H1 (cell line): ENCODE data around the gene ZFR. TPM values are rescaled to one million over a fixed set of nuclear protein-coding genes. Genes with fewer than 3 reads are reported as not detected.

ENCODE experiments used
- CTCF ChIA-PET: fragments of 300-600 bp; sonication (Branson Sonifier 250); formaldehyde crosslinking; loops from one replicate; lab custom pipeline; 2021; ENCODE audit not compliant: partially characterized antibody; lab: Charles Lee
- POLR2A ChIA-PET: fragments of 300-600 bp; sonication (Branson Sonifier 250); formaldehyde crosslinking; loops from one replicate; lab custom pipeline; 2021; ENCODE audit warnings: inconsistent platforms; ENCODE audit not compliant: partially characterized antibody; lab: Charles Lee
- DNase-seq, 2 experiments: peaks; one replicate each; pipeline versions ENCODE4 v3.0.0 to v3.0.0-alpha.2; 2010 to 2022; ENCODE audit warnings: low spot score in 2 of 2, low read depth in 1 of 2, mixed read lengths in 1 of 2
- FAIRE-seq: peaks from 2 replicates; lab custom pipeline; 2011; peaks lifted over from hg19 to GRCh38; lab: Jason Lieb, UNC
- H2AFZ ChIP-seq: 2 replicates; pipeline ENCODE4 v1.8.1; 2012; ENCODE audit warnings: low read length, inconsistent platforms
- H2AK5ac ChIP-seq: 2 replicates; pipeline ENCODE4 v1.6.1; 2013; ENCODE audit warnings: low read depth, low read length
- H2BK120ac ChIP-seq: replicated peaks from 2 replicates; pipeline ENCODE3; 2013; ENCODE audit warnings: low read depth, low read length, inconsistent platforms
- H2BK12ac ChIP-seq: 2 replicates; pipeline ENCODE4 v1.6.1; 2013; ENCODE audit warnings: low read depth, low read length
- H2BK15ac ChIP-seq: 2 replicates; pipeline ENCODE4 v1.6.1; 2013; ENCODE audit warnings: low read length
- H2BK20ac ChIP-seq: 2 replicates; pipeline ENCODE4 v1.6.1; 2013; ENCODE audit warnings: low read length
- H2BK5ac ChIP-seq: 2 replicates; pipeline ENCODE4 v1.6.1; 2013; ENCODE audit warnings: low read depth, low read length
- H3K14ac ChIP-seq: 2 replicates; pipeline ENCODE4 v1.6.1; 2013; ENCODE audit warnings: inconsistent platforms; ENCODE audit not compliant: insufficient read length
- H3K18ac ChIP-seq: 2 replicates; pipeline ENCODE4 v1.6.1; 2013; ENCODE audit warnings: low read length; ENCODE audit errors: extremely low read depth
- H3K23ac ChIP-seq: 2 replicates; pipeline ENCODE4 v1.6.1; 2013; ENCODE audit warnings: inconsistent platforms; ENCODE audit not compliant: insufficient read length
- H3K23me2 ChIP-seq: 2 replicates; pipeline ENCODE4 v1.6.1; 2013; ENCODE audit warnings: low read depth, low read length
- H3K27ac ChIP-seq: 2 replicates; pipeline ENCODE4 v1.6.1; 2011; ENCODE audit warnings: low read depth, low read length, inconsistent platforms
- H3K27me3 ChIP-seq, 4 experiments: replicated peaks in 1 of 4; 1 replicate in 1 of 4; 2 replicates in 3 of 4; pipeline versions ENCODE4 v1.6.1 to v1.8.1; 2011 to 2013; ENCODE audit warnings: low read length in 3 of 4, mild to moderate bottlenecking in 3 of 4, inconsistent platforms in 2 of 4, mixed read lengths in 2 of 4, moderate library complexity in 1 of 4; ENCODE audit not compliant: control insufficient read depth in 3 of 4, insufficient read depth in 3 of 4; ENCODE audit errors: extremely low read depth in 1 of 4
- H3K36me3 ChIP-seq, 4 experiments: 2 replicates each; pipeline versions ENCODE4 v1.6.1 to v1.8.1; 2011 to 2013; ENCODE audit warnings: mild to moderate bottlenecking in 4 of 4, low read length in 3 of 4, moderate library complexity in 2 of 4, control low read depth in 1 of 4, inconsistent platforms in 1 of 4; ENCODE audit not compliant: insufficient read depth in 4 of 4, control insufficient read depth in 2 of 4
- H3K4ac ChIP-seq: replicated peaks from 2 replicates; pipeline ENCODE3; 2013; ENCODE audit warnings: low read length, low read depth, mixed read lengths, inconsistent platforms; ENCODE audit not compliant: insufficient read length
- H3K4me1 ChIP-seq, 4 experiments: replicated peaks in 1 of 4; 1 replicate in 1 of 4; 2 replicates in 3 of 4; pipeline versions ENCODE4 v1.6.1 to v1.8.1; 2011 to 2013; ENCODE audit warnings: low read length in 3 of 4, inconsistent platforms in 2 of 4, mixed read lengths in 1 of 4; ENCODE audit not compliant: insufficient read depth in 4 of 4, control insufficient read depth in 3 of 4
- H3K4me2 ChIP-seq, 2 experiments: 2 replicates each; pipeline versions ENCODE4 v1.6.1 to v1.8.1; 2011 to 2013; ENCODE audit warnings: low read depth in 2 of 2, low read length in 2 of 2, control low read depth in 1 of 2, inconsistent platforms in 1 of 2, mild to moderate bottlenecking in 1 of 2; ENCODE audit not compliant: insufficient read depth in 1 of 2
- H3K4me3 ChIP-seq, 4 experiments: fragments of 200-600, 300-600 bp in 1 of 4; sonication (generic), shearing (Covaris generic), sonication (Bioruptor Twin) in 1 of 4; 2 replicates each; pipeline versions ENCODE4 v1.5.1 to v1.8.1; 2011 to 2016; ENCODE audit warnings: low read length in 4 of 4, low read depth in 3 of 4, control low read depth in 2 of 4, inconsistent platforms in 2 of 4, mild to moderate bottlenecking in 2 of 4, mixed read lengths in 1 of 4, moderate library complexity in 1 of 4; ENCODE audit not compliant: insufficient read depth in 2 of 4; ENCODE audit errors: extremely low read depth in 1 of 4
- H3K56ac ChIP-seq: replicated peaks from 2 replicates; pipeline ENCODE3; 2013; ENCODE audit warnings: low read depth, mild to moderate bottlenecking, mixed read lengths, low read length, inconsistent platforms; ENCODE audit not compliant: insufficient read length
- H3K79me1 ChIP-seq: 2 replicates; pipeline ENCODE4 v1.6.1; 2013; ENCODE audit warnings: low read depth, low read length, control low read depth
- H3K79me2 ChIP-seq, 2 experiments: 2 replicates each; pipeline versions ENCODE4 v1.6.1 to v1.8.1; 2012 to 2013; ENCODE audit warnings: low read length in 2 of 2, mild to moderate bottlenecking in 2 of 2, inconsistent platforms in 1 of 2; ENCODE audit not compliant: insufficient read depth in 2 of 2, control insufficient read depth in 1 of 2
- H3K9ac ChIP-seq, 4 experiments: replicated peaks in 1 of 4; 1 replicate in 1 of 4; 2 replicates in 3 of 4; pipeline versions ENCODE4 v1.6.1 to v1.8.1; 2011 to 2013; ENCODE audit warnings: low read depth in 3 of 4, low read length in 3 of 4, control low read depth in 2 of 4, mild to moderate bottlenecking in 2 of 4, moderate library complexity in 2 of 4, inconsistent platforms in 1 of 4; ENCODE audit errors: extremely low read depth in 1 of 4
- H3K9me3 ChIP-seq, 2 experiments: 2 replicates each; pipeline versions ENCODE4 v1.6.1 to v1.8.1; 2012 to 2013; ENCODE audit warnings: mild to moderate bottlenecking in 2 of 2, moderate library complexity in 2 of 2, control low read depth in 1 of 2, inconsistent platforms in 1 of 2, low read depth in 1 of 2, low read length in 1 of 2, mixed read lengths in 1 of 2; ENCODE audit not compliant: insufficient read depth in 2 of 2
- H4K20me1 ChIP-seq, 2 experiments: replicated peaks in 1 of 2; 2 replicates each; pipeline versions ENCODE3 to v1.8.1; 2011 to 2013; ENCODE audit warnings: inconsistent platforms in 2 of 2, low read length in 2 of 2, mild to moderate bottlenecking in 1 of 2; ENCODE audit not compliant: insufficient read depth in 2 of 2, control insufficient read depth in 1 of 2
- H4K5ac ChIP-seq: 2 replicates; pipeline ENCODE4 v1.6.1; 2013; ENCODE audit warnings: low read length, low read depth, mixed read lengths, inconsistent platforms; ENCODE audit not compliant: insufficient read length
- H4K8ac ChIP-seq: 2 replicates; pipeline ENCODE4 v1.8.0; 2013; ENCODE audit warnings: mild to moderate bottlenecking, moderate library complexity, low read length, inconsistent platforms; ENCODE audit not compliant: insufficient read depth; ENCODE audit errors: extremely low read depth
- H4K91ac ChIP-seq: replicated peaks from 2 replicates; pipeline ENCODE3; 2013; ENCODE audit warnings: low read length, mixed read lengths, inconsistent platforms; ENCODE audit not compliant: insufficient read length
- CHD2 ChIP-seq: IDR thresholded peaks from 2 replicates; pipeline ENCODE4 v1.6.1; 2012; ENCODE audit warnings: low read length, improper control_type of control experiment
- CREB1 ChIP-seq: IDR thresholded peaks from 2 replicates; pipeline ENCODE4 v1.6.1; 2012; ENCODE audit warnings: inconsistent platforms
- CTBP2 ChIP-seq: IDR thresholded peaks from 2 replicates; pipeline ENCODE4 v1.7.0; 2011; ENCODE audit warnings: borderline replicate concordance, mild to moderate bottlenecking, moderate library complexity, mixed read lengths, low read length; ENCODE audit not compliant: insufficient read depth, insufficient read length
- EGR1 ChIP-seq: IDR thresholded peaks from 2 replicates; pipeline ENCODE4 v1.6.1; 2011; ENCODE audit warnings: low read depth, low read length, borderline replicate concordance
- EP300 ChIP-seq, 2 experiments: IDR thresholded peaks; 1 replicate in 1 of 2; 2 replicates in 1 of 2; pipeline ENCODE4 v1.6.1; 2011 to 2012; ENCODE audit warnings: low read depth in 2 of 2, low read length in 2 of 2, mild to moderate bottlenecking in 2 of 2, borderline replicate concordance in 1 of 2, inconsistent platforms in 1 of 2, moderate library complexity in 1 of 2
- GABPA ChIP-seq: IDR thresholded peaks from 2 replicates; pipeline ENCODE4 v1.6.1; 2011; ENCODE audit warnings: mild to moderate bottlenecking, low read length, moderate library complexity, borderline replicate concordance; ENCODE audit not compliant: insufficient read depth
- GTF2F1 ChIP-seq: IDR thresholded peaks from 2 replicates; pipeline ENCODE4 v1.6.1; 2012; ENCODE audit warnings: low read depth, low read length, improper control_type of control experiment, borderline replicate concordance
- JUN ChIP-seq: IDR thresholded peaks from 2 replicates; pipeline ENCODE4 v1.6.1; 2011; ENCODE audit warnings: low read depth, mild to moderate bottlenecking, improper control_type of control experiment, low read length
- PHF8 ChIP-seq: fragments of 200-600 bp; sonication (generic); conservative IDR thresholded peaks from 2 replicates; pipeline ENCODE4 v1.7.1; 2012; ENCODE audit warnings: low read depth, mild to moderate bottlenecking, inconsistent platforms, low read length, moderate library complexity
- POLR2A ChIP-seq, 2 experiments: IDR thresholded peaks; 1 replicate in 1 of 2; 2 replicates in 1 of 2; pipeline ENCODE4 v1.6.1; 2011; ENCODE audit warnings: low read depth in 2 of 2, low read length in 2 of 2, mild to moderate bottlenecking in 2 of 2; ENCODE audit errors: control extremely low read depth in 1 of 2
- RAD21 ChIP-seq, 2 experiments: IDR thresholded peaks in 1 of 2; conservative IDR thresholded peaks in 1 of 2; 2 replicates each; pipeline ENCODE4 v1.6.1; 2011; ENCODE audit warnings: low read depth in 2 of 2, low read length in 2 of 2, improper control_type of control experiment in 1 of 2, inconsistent platforms in 1 of 2, mild to moderate bottlenecking in 1 of 2, moderate library complexity in 1 of 2
- SP4 ChIP-seq: IDR thresholded peaks from 2 replicates; pipeline ENCODE4 v1.6.1; 2012; ENCODE audit warnings: low read length, inconsistent platforms
- SUZ12 ChIP-seq: fragments of 200-600 bp; sonication (generic); IDR thresholded peaks from 2 replicates; pipeline ENCODE4 v1.6.1; 2012; ENCODE audit warnings: mild to moderate bottlenecking, inconsistent platforms, low read length, moderate library complexity, mixed read lengths
- WGBS, 2 experiments: shearing (Covaris generic) in 1 of 2; methylation state at CpG; one replicate each; pipeline versions ENCODE4 v1.1.6 to v1.1.7; 2013 to 2015; ENCODE audit warnings: low lambda C conversion rate in 2 of 2, mixed read lengths in 2 of 2, inconsistent platforms in 1 of 2, low coverage in 1 of 2, missing lambda C conversion rate in 1 of 2; ENCODE audit not compliant: insufficient replicate concordance in 2 of 2, insufficient coverage in 1 of 2, insufficient read length in 1 of 2; ENCODE audit errors: extremely low coverage in 1 of 2, missing lambda C conversion rate in 1 of 2; 5-methylcytosine and 5-hydroxymethylcytosine counted together
- polyA plus RNA-seq, 7 experiments: library from polyadenylated mRNA; depleted of rRNA in 3 of 7; stranded (reverse) in 5 of 7; unstranded in 2 of 7; fragments of >200 nt in 5 of 7; fragments of 200-250 nt in 2 of 7; gene quantifications; 1 replicate in 5 of 7; 2 replicates in 1 of 7; 4 replicates in 1 of 7; pipeline versions ENCODE4 v1.2.1 to v1.2.3, GENCODE V29; 2011 to 2013; ENCODE audit warnings: missing spikeins in 2 of 7, mixed read lengths in 2 of 7
- total RNA-seq: library from RNA; stranded (reverse); fragmentation: NEBNext Ultra II Directional; extraction: Animal tissue kit (Norgen Biotek cat#: 25700); gene quantifications from 2 replicates; pipeline ENCODE4 v1.2.1, GENCODE V29; 2021

The ZFR gene
- total and polyA plus RNA-seq, 2 of the 8 experiments (the other 6 are each of a cell fraction or from before 2014, with no cell fraction given) = 68.8 to 92.7 TPM

DNA sequence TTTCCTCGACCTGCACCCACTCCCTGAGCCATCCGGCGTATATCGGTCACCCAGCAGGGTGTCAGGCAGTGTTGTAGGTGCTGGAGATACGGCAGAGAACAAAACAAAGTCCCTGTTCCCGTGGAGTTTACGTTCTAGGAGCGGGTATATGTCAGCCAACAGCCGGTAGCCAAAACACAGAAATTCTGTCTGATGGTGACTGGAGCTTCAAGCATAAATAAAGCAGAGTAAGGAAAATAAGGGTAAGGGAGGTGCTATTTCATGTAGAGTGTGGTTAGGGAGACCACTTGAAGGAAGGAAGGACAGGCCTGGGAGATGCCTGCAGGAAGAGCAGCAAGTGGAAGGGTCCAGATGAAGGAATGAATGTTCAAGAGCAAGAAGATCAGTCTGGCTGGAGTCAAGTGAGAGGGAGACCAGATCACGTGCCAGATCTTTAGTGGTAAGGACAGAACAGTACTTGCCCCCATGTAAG, 783 bp upstream of the ZFR start:
- Histone ChIP-seq H3K23ac (no peak overlapping the region), H3K23me2 (peaks cover 12% of the 10 kb centered on the region), H4K20me1 (peaks cover 12 to 15% of the 10 kb centered on the region in 2 experiments), H3K9me3 (no peaks in the 10 kb centered on the region), H3K56ac (no peak overlapping the region), H2AK5ac (no peak overlapping the region; the same call in 1 of the 2 replicates), H3K14ac (no peak overlapping the region), H4K91ac (no peak overlapping the region), H2BK12ac (no peak overlapping the region), H3K27me3 (peaks cover 0 to 10% (median 8%) of the 10 kb centered on the region in 4 experiments; a peak in 5 of 7 replicates), H2BK15ac (peak overlapping the region; percentile 35; the same call in 1 of the 2 replicates), H3K4me1 (peaks cover 0 to 10% (median 3%) of the 10 kb centered on the region in 4 experiments; a peak in 5 of 7 replicates), H3K27ac (peak overlapping the region; percentile 12; the same call in 1 of the 2 replicates), H4K5ac (no peak overlapping the region), H3K18ac (no peak overlapping the region; the same call in 1 of the 2 replicates), H3K36me3 (peaks cover 0 to 3% (median 0%) of the 10 kb centered on the region in 4 experiments; a peak in 1 of 8 replicates), H2AFZ (peak overlapping the region; percentile 87), H4K8ac (no peak overlapping the region), H2BK20ac (no peak overlapping the region), H3K79me1 (no peaks in the 10 kb centered on the region; the same call in 1 of the 2 replicates), H3K4ac (no peak overlapping the region), H2BK5ac (no peak overlapping the region), H2BK120ac (no peak overlapping the region), H3K9ac (no peak overlapping the region), H3K4me2 (peak overlapping the region; percentile 94 to 100), H3K4me3 (peak overlapping the region; percentile 91 to 100 (median 95)), H3K79me2 (peaks cover 0 to 33% of the 10 kb centered on the region in 2 experiments; a peak in 3 of 4 replicates)
- DNase-seq = no peak
- CTCF ChIA-PET = interaction anchor here (0.8 to 1.0 kb wide), 2 partner anchors 14 to 145 kb away, joined by 3 to 5 read pairs; no protein-coding TSS in a partner anchor
- POLR2A ChIA-PET = interaction anchor here (0.6 to 1.6 kb wide), 8 partner anchors 8 to 611 kb away, joined by 3 to 5 read pairs (median 3); partner anchors contain the start of gene SUB1
- WGBS, 2 experiments = 14% methylated on average over 10 of the region's 10 CpGs; no CpG with 5 or more reads in 1 of the 2 experiments
- FAIRE-seq = no peak
- TF ChIP-seq SUZ12 (no peak), EP300 (IDR thresholded peaks at IDR 0.05; ENCODE audit: borderline replicate concordance in 1 of 2, low read depth in 2 of 2, low read length in 2 of 2) (no peak), CTBP2 (no peak), POLR2A (IDR thresholded peaks at IDR 0.05; ENCODE audit: control extremely low read depth in 1 of 2, low read depth in 2 of 2, low read length in 2 of 2) (no peak), RAD21 (IDR thresholded peaks at IDR 0.05 in 1 of 2, conservative IDR thresholded peaks at IDR 0.05 in 1 of 2; ENCODE audit: low read depth in 2 of 2, low read length in 2 of 2) (no peak), JUN (no peak), EGR1 (no peak), SP4 (no peak), CREB1 (no peak), GABPA (no peak), GTF2F1 (no peak), CHD2 (no peak), PHF8 (no peak)
